Hematopoietic multipotent progenitor cell treated with erythropoietin and hydrocortisone succinate and interleukin-3 and kit ligand, for 4 days (in vitro differentiated cells): Measurements from ENCODE around the gene C9orf50.

ENCODE experiments used
- DNase-seq: peaks from one replicate; pipeline ENCODE4 v3.0.0-alpha.2; 2015

The C9orf50 gene

DNA sequence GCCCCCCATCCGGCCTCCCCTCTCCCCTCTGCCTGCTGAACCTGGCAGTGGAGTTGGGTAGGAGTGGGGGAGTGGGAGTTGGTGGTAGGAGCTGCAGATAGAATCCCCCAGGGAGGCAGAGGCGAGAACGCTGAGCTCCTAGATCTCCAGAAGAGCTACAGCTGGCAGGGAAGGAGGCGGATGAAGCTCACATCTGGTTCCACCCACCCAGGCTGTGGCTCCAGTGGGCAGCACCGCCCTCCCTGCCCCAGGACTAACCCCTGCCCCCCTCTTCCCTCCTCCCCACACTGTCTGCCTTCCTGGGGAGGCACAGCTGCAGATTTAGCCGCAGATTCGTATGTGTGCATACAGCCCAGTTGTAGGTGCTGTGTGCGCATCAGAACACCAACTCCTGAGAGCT lies 34.2 kb downstream of the C9orf50 start:
- DNase-seq, result no peak

DNA sequence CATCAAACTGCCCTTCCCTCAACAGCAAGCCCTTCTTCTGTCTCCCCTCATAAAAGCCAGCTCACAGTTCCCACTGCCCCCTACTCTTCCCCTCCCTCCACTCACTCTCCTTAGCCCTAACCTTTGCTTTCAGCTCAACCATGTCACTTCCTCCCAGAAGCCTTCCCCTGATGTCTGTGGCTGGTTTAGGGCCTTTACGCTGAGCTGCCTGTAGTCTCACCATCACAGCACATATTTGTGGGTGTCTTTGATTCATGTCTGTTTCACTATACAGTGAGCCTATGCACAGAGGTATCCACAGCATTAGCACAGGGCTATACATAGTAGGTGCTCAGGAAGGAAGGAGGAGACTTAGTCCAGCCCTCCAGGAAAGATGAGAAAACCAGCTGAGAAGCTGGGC lies 34.7 kb downstream of the C9orf50 start:
- DNase-seq, result no peak

DNA sequence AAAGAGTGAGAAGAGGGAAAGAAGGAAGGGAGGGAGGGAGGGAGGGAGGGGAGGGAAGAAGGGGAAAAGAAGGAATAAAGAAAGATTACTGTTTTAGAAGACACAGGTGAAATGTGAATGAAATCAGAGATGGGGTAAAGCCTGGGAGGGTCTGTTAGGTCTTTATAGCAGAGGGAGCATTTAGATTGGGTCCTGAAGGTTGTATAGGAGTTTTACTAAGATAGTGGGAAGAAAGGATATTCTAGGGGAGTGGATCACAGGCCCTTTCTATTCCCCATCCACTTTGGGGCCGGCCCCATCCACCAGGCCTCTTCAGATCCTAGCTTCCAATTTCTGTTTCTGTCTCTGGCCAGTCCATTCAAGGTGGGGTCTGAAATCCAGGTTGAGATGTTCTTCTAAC lies 35.5 kb downstream of the C9orf50 start:
- no peak for DNase-seq

DNA sequence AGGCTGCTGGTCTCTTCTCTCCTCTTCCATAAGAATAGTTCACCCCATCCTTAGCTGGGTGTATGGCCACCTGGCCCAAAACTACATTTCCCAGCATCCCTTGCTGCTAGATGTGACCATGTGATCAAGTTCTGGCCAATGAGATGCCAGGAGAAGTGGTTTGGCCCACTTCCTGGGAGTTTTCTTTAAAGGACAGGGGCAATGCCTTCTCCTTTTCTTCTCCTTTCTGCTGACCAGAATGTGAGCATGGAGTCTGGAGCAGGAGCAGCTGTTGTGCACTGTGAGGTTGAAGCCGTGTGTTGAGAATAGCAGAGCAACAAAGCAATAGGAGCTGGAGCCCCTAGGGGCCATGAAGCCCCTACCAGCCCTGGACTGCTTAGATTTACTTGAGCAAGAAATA lies 36.8 kb downstream of the C9orf50 start:
- DNase-seq, result peak; percentile 91

DNA sequence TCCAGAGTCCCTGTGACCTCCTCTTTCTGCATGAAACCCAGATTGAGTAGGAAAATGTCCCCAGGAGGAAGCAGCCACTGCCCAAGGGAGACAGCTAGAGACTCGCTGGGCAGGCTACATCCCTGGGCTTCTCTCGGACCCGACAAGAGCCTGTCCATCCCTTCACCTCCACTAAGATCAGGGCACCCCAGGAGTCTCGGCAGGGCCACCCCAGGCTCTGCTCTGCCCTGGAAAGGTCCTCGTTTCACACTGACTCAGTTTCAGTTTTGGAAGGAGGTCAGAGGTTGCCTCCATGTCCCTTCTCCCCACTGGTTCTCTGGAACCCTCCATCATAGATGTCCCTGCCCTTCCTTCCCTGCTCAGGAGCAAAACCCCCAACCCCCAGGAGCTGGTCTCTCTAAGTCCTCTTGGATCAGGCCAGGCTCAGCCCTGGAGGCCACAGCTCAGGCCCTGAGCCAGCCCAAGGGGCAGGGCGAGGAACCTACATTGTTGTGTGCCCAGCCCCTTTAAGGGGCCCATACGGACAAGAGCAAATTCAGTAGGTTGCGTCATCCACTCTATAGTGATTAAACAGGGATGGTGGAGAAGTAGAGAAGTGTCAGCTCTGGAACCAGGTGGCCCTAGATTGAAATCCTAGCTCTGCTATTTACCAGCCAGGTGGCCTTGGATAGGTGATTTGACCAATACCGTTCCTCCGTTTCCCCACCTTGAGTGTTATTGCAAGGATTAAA lies 37.4 kb downstream of the C9orf50 start:
- DNase-seq, result peak; percentile 64

DNA sequence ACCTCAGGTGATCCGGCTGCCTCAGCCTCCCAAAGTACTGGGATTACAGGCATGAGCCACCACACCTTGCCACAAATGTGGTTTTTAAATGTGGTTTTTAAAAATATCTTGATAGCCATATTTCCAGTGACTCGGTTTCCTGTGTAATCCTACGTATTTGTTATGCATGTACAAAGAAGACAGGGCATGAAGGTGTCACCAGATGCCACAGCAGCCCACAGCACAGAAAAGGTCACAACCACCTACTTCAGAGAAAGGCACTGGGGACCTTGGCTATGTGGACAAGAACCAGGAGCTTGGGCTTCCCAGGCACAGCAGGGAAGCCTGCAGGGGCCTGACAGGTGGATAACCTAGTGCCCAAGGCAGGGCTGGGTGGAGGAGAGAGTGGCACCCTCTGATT lies 38.0 kb downstream of the C9orf50 start:
- DNase-seq, result no peak

DNA sequence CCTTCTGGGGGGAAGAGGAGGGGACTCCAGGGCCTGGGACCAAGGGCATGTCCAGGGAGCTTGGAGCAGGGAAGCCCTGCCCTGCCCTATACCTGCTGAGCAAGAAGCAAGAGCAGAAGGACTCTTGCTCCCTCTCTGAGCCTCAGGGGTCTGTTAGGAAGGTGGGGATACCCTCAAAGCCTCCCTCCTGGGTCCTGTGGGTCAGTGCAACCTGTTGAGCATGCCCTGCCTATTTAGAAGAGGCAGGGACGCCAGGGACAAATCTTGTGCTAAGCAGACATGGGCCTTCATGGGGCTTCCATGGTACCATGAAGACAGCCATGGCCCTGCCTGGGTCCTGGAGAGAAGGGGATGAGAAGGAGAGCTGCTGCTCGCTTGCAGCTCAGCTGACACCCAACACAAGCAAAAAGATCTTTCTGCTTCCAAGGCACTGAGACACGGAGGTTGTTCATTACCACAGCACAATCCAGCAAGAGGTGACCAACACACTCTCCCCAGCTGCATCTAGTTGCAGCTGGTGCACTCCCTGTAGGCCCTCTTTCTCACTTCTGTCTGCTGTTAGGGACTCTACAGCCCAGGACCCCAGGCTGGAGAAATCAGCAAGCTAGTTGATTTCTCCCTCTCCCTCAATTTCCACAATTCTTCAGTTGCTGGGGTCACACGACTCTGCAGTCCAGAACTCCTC lies 39.3 kb downstream of the C9orf50 start:
- no peak for DNase-seq

DNA sequence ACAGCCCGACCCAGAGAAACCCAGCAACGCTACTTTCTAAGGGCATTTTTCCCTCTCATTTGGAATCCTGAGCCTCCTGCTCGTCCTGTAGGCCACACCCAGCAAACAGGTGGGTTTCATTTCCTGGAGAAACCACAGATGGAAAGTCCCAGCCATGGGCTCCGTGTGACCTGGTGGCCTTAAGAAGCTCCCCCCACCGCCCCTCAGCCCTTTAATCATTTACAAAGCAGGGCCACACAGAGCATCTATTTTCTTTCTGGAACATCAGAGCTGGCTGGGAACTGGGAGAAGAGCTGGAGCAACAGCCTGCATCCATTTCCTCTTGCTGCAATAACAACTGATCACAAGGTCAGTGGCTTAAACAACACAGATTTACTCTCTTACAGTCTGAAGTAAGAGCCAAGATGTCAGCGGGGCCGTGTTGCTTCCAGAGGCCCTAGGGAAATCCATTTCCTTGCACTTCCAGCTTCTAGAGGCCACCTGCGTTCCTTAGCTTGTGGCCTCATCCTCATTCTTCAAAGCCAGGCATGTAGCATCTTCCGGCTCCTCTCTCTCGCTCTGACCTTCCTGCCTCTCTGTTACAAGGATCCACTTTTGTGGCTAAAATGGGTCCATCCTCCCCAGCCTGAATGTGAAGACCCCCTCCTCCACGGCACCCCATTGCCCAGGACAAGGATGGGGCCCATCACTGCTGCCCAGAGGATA lies 40.5 kb downstream of the C9orf50 start:
- DNase-seq, result no peak

DNA sequence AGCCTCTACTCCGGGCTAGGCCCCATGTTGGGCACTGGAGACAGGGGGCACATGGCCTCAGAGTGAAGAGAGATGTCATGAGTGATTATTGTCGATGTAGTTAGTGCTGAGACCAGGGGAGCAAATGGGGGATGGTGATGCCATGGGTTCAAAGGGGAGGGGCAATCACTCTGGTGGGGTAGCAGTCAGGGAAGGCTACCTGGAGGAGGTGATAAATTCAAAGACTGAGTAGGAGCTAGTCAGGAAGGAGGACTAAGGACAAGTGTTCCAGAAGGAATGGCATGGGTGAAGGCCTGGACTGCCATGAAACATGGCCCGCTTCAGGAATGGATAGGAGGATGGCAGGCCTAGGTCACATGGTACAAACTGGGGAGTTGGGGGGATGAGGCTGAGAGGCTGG lies 41.6 kb downstream of the C9orf50 start:
- DNase-seq, result no peak

DNA sequence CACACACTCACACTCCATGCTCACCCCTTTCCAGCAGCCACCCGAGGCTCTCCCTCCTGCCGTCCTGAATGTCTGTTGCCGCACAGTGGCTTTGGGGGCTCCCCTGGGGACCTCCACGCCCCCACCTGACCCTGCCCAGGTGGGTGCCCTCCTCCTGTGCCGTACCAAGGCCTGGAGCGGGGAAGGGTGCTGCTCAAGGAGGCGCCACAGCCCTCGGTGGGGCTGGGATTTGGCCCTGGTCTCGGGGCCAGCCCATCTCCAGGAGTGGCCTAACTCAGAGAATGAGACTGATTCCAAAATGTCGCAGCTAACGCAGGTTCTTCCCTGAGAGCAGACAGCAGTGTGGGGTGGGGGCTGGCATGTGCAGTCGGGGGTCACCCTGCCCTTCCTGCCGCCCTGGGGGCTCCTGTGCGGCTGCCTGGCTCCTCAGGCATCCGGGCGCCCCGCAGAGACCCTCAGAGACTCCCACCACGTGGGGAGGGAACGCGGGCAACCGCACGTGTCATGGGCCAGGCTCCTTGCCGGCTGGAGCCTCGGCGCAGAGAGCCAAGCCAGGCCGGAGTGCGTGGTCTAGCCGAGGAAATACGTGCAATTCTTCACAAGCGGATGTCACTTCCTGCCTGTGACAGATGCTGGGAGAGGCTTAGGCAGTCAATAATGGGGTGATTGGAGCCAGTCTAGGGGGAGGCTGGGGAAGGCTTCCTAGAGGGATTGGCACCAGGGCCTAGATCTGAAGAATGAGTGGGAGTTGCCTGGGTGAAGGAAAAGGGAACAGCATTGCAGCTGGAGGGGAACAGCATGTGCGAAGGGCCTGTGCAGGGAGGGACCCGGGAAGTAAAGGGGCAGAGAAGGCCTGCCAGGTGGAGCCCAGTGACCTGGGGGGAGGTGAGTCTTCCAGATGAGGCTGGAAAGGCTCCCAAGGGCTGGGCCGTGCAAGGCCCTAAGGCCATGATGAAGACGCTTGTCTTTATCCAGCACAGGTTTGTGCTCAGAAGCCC lies 44.1 kb downstream of the C9orf50 start:
- no peak for DNase-seq

DNA sequence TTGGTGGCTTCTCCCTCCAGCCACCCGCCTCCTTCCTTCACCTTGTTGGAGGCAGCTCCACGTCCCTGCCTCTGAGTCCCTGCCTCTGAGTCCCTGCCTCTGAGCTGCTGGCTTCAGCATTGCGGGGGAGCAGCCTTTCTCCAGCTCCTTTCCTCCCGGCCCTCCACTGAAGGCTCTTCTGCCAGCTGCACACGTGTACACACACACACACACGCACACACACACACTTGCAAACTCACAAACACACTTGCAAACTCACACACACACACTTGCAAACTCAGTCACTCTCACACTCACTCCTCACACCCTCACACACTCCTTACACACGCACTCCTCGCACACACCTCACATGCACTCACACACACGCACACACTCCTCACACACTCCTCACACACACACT lies 45.1 kb downstream of the C9orf50 start:
- no peak for DNase-seq

DNA sequence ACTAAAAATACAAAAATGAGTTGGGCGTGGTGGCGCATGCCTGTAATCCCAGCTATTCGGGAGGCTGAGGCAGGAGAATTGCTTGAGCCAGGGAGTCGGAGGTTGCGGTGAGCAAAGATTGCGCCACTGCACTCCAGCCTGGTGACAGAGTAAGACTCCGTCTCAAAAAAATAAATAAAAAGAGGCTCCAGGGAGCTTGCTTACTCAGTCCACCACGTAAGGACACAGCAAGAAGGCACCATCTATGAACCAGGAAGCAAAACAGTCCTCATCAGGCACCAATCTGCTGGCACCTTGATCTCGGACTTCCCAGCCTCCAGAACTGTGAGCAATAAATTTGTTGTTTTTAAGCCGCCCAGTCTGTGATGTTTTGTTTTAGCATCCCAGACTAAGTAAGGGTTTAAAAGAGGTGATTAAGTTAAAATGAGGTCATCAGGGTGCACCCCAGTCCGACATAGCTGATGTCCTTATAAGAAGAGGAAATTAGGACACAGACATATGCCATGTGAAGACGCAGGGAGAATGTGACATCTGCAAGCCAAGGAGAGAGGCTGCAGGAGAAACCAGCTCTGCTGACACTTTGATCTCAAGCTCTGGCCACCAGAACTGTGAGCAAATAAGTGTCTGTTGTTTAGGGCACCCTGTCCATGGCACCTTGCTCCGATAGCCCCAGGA lies 45.9 kb downstream of the C9orf50 start:
- DNase-seq, result no peak

DNA sequence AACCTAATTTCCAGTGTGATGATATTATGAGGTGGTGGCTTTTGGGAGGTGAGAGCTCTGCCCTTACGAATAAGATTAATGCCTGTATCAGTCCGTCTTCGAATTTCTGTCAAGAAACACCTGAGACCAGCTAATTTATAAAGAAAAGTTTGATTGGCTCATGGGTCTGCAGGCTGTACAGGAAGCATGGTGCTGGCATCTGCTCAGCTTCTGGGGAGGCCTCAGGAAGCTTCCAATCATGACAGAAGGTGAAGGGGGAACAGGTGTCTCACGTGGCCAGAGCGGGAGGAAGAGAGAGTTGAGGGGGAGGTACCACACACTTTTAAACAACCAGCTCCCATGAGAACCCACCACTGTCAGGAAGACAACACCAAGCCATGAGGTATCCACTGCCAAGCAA lies 46.9 kb downstream of the C9orf50 start:
- DNase-seq, result no peak

DNA sequence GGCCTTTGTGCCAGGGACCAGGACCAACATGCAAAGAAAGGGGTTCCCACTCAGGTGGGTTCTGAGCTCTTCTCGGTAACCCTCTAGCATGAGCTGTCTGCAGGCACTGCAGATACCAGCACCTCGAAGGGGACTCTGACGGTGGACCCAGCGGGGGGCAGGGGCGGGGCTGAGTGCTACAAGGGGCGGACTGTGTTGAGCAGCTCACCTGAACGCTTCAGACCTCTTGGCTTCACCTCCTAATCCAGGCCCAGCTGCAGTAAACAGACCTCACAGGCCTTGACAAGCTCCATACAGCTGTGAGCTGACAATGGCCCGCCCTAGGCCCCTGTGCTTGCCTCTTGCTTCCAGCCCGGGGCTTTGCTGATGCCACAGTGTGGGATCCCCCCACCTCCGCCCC lies 48.4 kb downstream of the C9orf50 start:
- no peak for DNase-seq

DNA sequence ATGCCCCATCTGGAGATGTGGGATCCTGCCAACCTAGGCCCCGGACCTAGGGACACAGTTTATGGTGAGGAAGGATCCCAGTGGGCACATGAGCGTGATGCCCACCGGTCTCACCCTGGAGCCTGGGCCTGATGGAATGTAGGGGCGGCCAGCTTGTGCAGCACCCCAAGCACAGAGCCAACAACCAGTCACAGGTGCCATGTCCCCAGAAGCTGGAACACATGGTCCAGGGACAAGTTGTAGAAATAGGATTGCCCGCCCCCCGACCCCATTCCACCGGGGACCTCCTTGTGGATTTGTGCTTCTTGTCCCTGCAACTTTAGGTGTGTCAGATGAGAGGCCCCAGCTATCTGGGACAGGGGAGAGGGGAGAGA lies 48.9 kb downstream of the C9orf50 start:
- no peak for DNase-seq

DNA sequence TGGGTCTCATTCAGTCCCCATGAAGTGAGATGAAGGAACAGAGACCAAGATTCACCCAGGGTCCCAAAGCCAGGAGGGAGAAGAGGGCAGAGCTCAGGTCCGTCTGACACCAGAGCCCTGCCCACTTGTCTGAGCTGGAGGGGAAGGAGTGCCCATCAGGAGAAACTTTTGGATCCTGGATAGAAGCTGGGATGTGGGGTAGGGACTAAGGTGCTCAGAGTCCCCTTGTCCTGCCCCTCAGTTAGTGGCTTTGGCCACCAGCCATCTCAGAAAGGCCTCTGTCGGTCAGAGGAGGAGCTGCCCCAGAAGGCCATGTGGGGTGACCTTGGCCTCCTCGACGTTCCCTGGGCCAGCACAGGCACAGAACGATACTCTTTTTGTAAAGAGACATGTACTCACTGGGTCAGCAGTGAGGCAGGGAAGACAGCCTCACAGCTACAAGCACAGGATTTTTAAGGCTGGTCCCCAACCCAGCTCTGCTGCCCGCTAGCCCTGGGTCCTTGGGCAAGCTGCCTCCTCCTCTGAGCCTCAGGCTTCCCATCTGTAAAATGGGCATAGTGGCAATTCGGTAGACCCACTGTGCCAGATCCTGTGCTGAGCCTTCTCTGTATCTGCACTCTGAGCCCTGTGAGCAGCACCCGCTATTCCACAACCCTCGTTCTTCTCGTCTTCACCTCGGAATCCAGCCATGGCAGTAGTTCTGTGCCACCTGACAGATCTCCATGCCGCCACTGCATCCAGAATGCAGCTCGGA lies 49.4 kb downstream of the C9orf50 start:
- no peak for DNase-seq

DNA sequence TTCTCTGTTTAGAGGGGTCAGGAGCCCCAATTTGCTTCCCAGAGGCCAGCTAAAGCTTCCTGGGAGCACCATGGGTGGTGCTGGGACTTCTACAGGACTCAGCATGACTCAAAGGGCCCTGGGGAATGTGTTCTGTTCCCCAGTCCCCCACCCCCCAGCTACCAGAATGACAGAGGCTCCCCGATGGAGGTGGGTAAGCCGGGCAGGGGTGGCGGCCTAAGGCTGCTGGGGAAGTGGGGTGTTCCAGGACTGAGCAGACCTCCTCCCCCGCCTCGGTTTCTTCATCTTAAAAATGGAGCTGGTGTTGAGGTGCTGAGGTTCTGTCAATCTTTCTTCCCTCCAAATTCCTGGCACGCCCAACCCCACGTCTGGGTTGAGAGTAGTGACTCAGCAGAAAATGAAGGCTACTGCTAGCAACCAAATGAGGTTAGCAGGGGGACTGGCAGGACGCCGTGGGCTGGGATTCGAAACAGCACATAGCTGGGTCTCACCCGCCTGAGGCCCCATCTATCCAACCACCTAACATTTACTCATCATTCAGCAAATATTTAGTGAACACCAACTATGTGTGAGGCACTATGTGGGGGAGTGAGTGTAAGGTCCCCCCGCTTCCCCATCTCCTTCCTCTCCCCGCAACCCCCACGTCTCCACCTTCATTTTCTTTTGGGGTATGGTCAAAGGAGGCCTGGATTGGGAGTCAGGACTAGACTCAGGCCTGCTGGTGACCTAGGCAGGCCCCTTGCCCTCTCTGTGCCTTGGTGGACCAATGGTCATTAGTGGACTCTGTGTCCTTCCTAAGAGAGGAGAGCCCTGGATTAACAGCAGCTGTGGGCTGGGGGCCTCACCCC lies 50.2 kb downstream of the C9orf50 start:
- DNase-seq, result peak; percentile 87

DNA sequence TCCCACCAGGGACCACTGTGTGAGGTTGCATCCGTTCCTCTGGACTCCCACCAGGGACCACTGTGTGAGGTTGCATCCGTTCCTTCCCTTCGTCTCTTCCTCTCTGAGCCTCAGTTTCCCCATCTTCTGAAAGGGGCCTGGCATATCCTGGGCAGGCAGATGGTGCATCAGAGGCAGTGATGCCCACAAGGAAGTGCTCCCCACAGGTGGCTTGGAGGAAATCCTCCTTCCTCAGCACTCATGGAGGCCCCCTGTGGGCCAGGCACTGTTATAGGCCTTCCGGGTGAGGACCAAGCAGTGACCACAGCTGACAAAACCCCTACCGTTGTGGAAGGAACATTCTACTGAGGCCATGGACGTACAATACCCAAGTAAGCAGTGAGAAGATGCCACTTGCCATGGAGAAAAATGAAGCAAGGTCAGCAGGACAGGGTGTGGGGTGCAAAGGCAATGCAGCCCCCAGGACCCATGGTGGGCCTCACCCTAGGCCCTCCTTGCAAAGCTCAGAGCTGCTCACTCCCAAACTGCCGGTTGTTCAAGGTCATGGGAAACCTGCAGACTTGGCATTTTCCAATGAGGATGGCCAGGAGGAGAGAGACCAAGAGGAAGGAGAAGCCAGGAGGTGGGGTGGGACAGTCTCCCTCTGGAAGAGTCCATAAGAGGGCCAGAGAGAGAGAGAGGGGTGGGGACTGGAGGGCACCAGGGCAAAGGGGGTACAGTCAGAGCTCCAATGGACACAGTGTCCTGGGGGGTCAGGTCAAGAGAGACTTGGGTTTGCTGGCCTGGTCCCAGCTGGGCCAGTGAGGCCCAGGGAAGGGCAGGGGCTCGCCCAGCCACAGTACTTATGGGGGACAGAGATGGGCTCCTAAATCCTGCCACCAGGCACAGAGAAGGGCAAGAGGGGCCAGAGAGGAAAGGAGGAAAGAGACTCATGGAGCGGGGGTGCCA lies 51.1 kb downstream of the C9orf50 start:
- DNase-seq, result peak; percentile 35
